ENCODE data around the gene SESN3. TPM values are rescaled to one million over a fixed set of nuclear protein-coding genes. Genes with fewer than 3 reads are reported as not detected.

The SESN3 gene
- total RNA-seq, 1 donor from 2014 or later, result 28.2 TPM

GRCh38 chr11:95163106-95163505 is 67.9 kb downstream of the SESN3 start:
- H3K9me3 ChIP-seq, result no peaks in the 10 kb centered on the region
- H3K36me3 ChIP-seq, result peaks cover 0 to 5% of the 10 kb centered on the region in 2 donors
- DNase-seq (ENCODE audit: extremely low spot score in 2 of 2), result no peak
- TF ChIP-seq CTCF (IDR thresholded peaks at IDR 0.05), result no peak
- no peaks in the 10 kb centered on the region for H3K27me3 ChIP-seq
- intact Hi-C loops (cut with DNase I), result no loop called here
- no peak overlapping the region for H3K27ac ChIP-seq
- no peak overlapping the region for H3K4me3 ChIP-seq
- peaks cover 2% of the 10 kb centered on the region for H3K4me1 ChIP-seq

- intact Hi-C loops (cut with DNase I), result no loop called here
- TF ChIP-seq POLR2AphosphoS5 (IDR thresholded peaks at IDR 0.05; ENCODE audit: insufficient read depth in 1 of 2, low read depth in 1 of 2) (no peak), CTCF (IDR thresholded peaks at IDR 0.05) (no peak), POLR2A (IDR thresholded peaks at IDR 0.05) (no peak)
- Histone ChIP-seq H3K4me1 (peaks cover 20% of the 10 kb centered on the region), H3K27me3 (no peaks in the 10 kb centered on the region), H3K4me3 (no peak overlapping the region), H3K9me3 (no peaks in the 10 kb centered on the region), H3K27ac (no peak overlapping the region), H3K36me3 (no peaks in the 10 kb centered on the region)
- no peak for DNase-seq (ENCODE audit: extremely low spot score in 2 of 2)
Measured at GRCh38 chr11:95161248-95161647, 69.8 kb downstream of the SESN3 start.

- no peaks in the 10 kb centered on the region for H3K9me3 ChIP-seq
- H3K27ac ChIP-seq, result peak overlapping the region; percentile 55
- H3K36me3 ChIP-seq, result no peaks in the 10 kb centered on the region
- TF ChIP-seq CTCF (IDR thresholded peaks at IDR 0.05) (no peak), POLR2A (IDR thresholded peaks at IDR 0.05) (no peak), POLR2AphosphoS5 (IDR thresholded peaks at IDR 0.05; ENCODE audit: insufficient read depth in 1 of 2, low read depth in 1 of 2) (no peak)
- DNase-seq (ENCODE audit: extremely low spot score in 2 of 2), result no peak
- H3K4me1 ChIP-seq, result peaks cover 30% of the 10 kb centered on the region
- intact Hi-C loops (cut with DNase I), result no loop called here
- no peaks in the 10 kb centered on the region for H3K27me3 ChIP-seq
- no peak overlapping the region for H3K4me3 ChIP-seq
Measured at GRCh38 chr11:95157824-95158223, 73.2 kb downstream of the SESN3 start.

- intact Hi-C loops (cut with DNase I), result no loop called here
- TF ChIP-seq CTCF (IDR thresholded peaks at IDR 0.05) (no peak), POLR2AphosphoS5 (IDR thresholded peaks at IDR 0.05; ENCODE audit: insufficient read depth in 1 of 2, low read depth in 1 of 2) (no peak), POLR2A (IDR thresholded peaks at IDR 0.05) (no peak)
- H3K4me3 ChIP-seq, result no peak overlapping the region
- peak overlapping the region; percentile 55 for H3K27ac ChIP-seq
- no peaks in the 10 kb centered on the region for H3K27me3 ChIP-seq
- peaks cover 30% of the 10 kb centered on the region for H3K4me1 ChIP-seq
- no peak for DNase-seq (ENCODE audit: extremely low spot score in 2 of 2)
- H3K9me3 ChIP-seq, result no peaks in the 10 kb centered on the region
- H3K36me3 ChIP-seq, result no peaks in the 10 kb centered on the region
Measured at GRCh38 chr11:95156916-95157541, 74.0 kb downstream of the SESN3 start.

- no peaks in the 10 kb centered on the region for H3K36me3 ChIP-seq
- H3K27ac ChIP-seq, result peak overlapping the region; percentile 55
- H3K27me3 ChIP-seq, result no peaks in the 10 kb centered on the region
- TF ChIP-seq CTCF (IDR thresholded peaks at IDR 0.05), result no peak
- TF ChIP-seq POLR2A (IDR thresholded peaks at IDR 0.05), result no peak
- TF ChIP-seq POLR2AphosphoS5 (IDR thresholded peaks at IDR 0.05; ENCODE audit: insufficient read depth in 1 of 2, low read depth in 1 of 2), result no peak
- intact Hi-C loops (cut with DNase I), result no loop called here
- peaks cover 35% of the 10 kb centered on the region for H3K4me1 ChIP-seq
- no peak for DNase-seq (ENCODE audit: extremely low spot score in 2 of 2)
- H3K9me3 ChIP-seq, result no peaks in the 10 kb centered on the region
- no peak overlapping the region for H3K4me3 ChIP-seq
Measured at GRCh38 chr11:95156133-95156721, 74.8 kb downstream of the SESN3 start.

Measured in vagina (tissue), 2 donors.